Tibial nerve (tissue), 4 donors: ENCODE measurements around the gene CNOT6. TPM values are rescaled to one million over a fixed set of nuclear protein-coding genes. Genes with fewer than 3 reads are reported as not detected.

Experiments used
- DNase-seq, 2 donors: peaks; one replicate each; pipeline ENCODE4 v3.0.0-alpha.2; 2019; ENCODE audit warnings: low spot score in 2 of 2
- H3K27ac ChIP-seq, 4 donors: fragments of 200-600 bp; sonication (generic) in 3 of 4; one replicate each; pipeline ENCODE4 v1.5.1; 2017 to 2019; ENCODE audit warnings: mild to moderate bottlenecking in 1 of 4
- H3K27me3 ChIP-seq, 2 donors: fragments of 200-600 bp; sonication (generic) in 1 of 2; one replicate each; pipeline versions ENCODE4 v1.5.1 to v1.6.0; 2017 to 2019
- H3K36me3 ChIP-seq, 3 donors: fragments of 200-600 bp; sonication (generic); one replicate each; pipeline ENCODE4 v1.5.1; 2018 to 2019
- H3K4me1 ChIP-seq, 4 donors: fragments of 200-600 bp; sonication (generic) in 3 of 4; one replicate each; pipeline ENCODE4 v1.5.1; 2017 to 2019
- H3K4me3 ChIP-seq, 4 donors: fragments of 200-600 bp; sonication (generic) in 3 of 4; one replicate each; pipeline ENCODE4 v1.5.1; 2017 to 2019; ENCODE audit warnings: mild to moderate bottlenecking in 1 of 4, moderate library complexity in 1 of 4
- H3K9me3 ChIP-seq, 4 donors: fragments of 200-600 bp; sonication (generic) in 3 of 4; one replicate each; pipeline ENCODE4 v1.5.1; 2017 to 2019
- EP300 ChIP-seq, 2 donors: sonication (generic); formaldehyde crosslinking; IDR thresholded peaks; one replicate each; pipeline ENCODE4 v1.6.1; 2017; ENCODE audit warnings: antibody characterized with exemption in 2 of 2, mild to moderate bottlenecking in 1 of 2
- POLR2A ChIP-seq, 2 donors: fragments of 450-650 bp; IDR thresholded peaks; one replicate each; pipeline ENCODE4 v1.6.1; 2017; ENCODE audit warnings: antibody characterized with exemption in 2 of 2, mild to moderate bottlenecking in 2 of 2, moderate library complexity in 2 of 2
- WGBS, 2 donors: methylation state at CpG; one replicate each; pipeline ENCODE4 v1.1.5; 2018; 5-methylcytosine and 5-hydroxymethylcytosine counted together
- total RNA-seq, 4 donors: library from RNA; depleted of rRNA; stranded (reverse); fragments of >200 nt; gene quantifications; one replicate each; pipeline ENCODE4 v1.1.0, GENCODE V29; 2016
- TF ChIP-seq, protein P1 (sequence below), 5 experiments: fragments of 200-600 bp in 3 of 5; fragments of 450-650 bp in 2 of 5; sonication (generic) in 3 of 5; IDR thresholded peaks; one replicate each; pipeline ENCODE4 v1.5.1; 2016 to 2019; ENCODE audit warnings: antibody characterized with exemption in 5 of 5, mild to moderate bottlenecking in 3 of 5, moderate library complexity in 2 of 5

CNOT6 gene
- total RNA-seq, 4 donors from 2014 or later, result 14.0 to 18.0 (median 15.5) TPM

DNA sequence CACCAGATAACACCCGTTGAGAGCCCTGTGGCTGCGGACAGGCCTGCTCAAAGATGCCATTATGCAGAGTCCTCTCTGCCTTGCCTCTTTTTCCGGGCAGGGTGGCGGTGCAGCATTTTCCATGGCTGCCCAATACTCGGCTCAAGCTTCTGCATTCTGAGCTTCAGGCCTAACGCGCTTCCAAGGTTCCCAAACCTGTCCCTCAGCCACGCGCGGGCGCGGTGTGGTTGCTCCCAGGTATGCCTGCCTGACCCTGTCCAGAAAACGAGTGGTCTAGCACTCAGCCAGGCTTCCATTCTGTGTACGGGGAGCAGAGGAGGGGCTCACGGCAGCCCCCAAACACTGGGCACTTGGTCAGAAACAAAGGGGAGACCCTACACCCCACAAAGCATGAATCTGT, 27.9 kb upstream of the CNOT6 start:
- H3K27ac ChIP-seq, result no peak overlapping the region
- H3K36me3 ChIP-seq, result no peaks in the 10 kb centered on the region
- no peak overlapping the region for H3K4me3 ChIP-seq
- H3K4me1 ChIP-seq, result peaks cover 0 to 13% (median 0%) of the 10 kb centered on the region in 4 donors
- no peaks in the 10 kb centered on the region for H3K27me3 ChIP-seq
- no peak for DNase-seq
- WGBS, 2 donors, result 93 to 98% methylated on average over 6 to 14 of the region's 15 CpGs
- H3K9me3 ChIP-seq, result no peaks in the 10 kb centered on the region
- TF ChIP-seq, protein P1, sequence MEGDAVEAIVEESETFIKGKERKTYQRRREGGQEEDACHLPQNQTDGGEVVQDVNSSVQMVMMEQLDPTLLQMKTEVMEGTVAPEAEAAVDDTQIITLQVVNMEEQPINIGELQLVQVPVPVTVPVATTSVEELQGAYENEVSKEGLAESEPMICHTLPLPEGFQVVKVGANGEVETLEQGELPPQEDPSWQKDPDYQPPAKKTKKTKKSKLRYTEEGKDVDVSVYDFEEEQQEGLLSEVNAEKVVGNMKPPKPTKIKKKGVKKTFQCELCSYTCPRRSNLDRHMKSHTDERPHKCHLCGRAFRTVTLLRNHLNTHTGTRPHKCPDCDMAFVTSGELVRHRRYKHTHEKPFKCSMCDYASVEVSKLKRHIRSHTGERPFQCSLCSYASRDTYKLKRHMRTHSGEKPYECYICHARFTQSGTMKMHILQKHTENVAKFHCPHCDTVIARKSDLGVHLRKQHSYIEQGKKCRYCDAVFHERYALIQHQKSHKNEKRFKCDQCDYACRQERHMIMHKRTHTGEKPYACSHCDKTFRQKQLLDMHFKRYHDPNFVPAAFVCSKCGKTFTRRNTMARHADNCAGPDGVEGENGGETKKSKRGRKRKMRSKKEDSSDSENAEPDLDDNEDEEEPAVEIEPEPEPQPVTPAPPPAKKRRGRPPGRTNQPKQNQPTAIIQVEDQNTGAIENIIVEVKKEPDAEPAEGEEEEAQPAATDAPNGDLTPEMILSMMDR (IDR thresholded peaks at IDR 0.05), result no peak
- TF ChIP-seq EP300 (IDR thresholded peaks at IDR 0.05) (no peak), POLR2A (IDR thresholded peaks at IDR 0.05) (no peak)

GRCh38 chr5:180467028-180467975, 26.9 kb upstream of the CNOT6 start:
- DNase-seq, result no peak
- TF ChIP-seq EP300 (IDR thresholded peaks at IDR 0.05), result no peak
- Histone ChIP-seq H3K4me3 (no peak overlapping the region), H3K27ac (no peak overlapping the region), H3K4me1 (peaks cover 0 to 13% (median 0%) of the 10 kb centered on the region in 4 donors), H3K27me3 (no peaks in the 10 kb centered on the region), H3K36me3 (no peaks in the 10 kb centered on the region), H3K9me3 (no peaks in the 10 kb centered on the region)
- WGBS, 2 donors, result 52 to 62% methylated on average over 22 of the region's 22 CpGs

DNA sequence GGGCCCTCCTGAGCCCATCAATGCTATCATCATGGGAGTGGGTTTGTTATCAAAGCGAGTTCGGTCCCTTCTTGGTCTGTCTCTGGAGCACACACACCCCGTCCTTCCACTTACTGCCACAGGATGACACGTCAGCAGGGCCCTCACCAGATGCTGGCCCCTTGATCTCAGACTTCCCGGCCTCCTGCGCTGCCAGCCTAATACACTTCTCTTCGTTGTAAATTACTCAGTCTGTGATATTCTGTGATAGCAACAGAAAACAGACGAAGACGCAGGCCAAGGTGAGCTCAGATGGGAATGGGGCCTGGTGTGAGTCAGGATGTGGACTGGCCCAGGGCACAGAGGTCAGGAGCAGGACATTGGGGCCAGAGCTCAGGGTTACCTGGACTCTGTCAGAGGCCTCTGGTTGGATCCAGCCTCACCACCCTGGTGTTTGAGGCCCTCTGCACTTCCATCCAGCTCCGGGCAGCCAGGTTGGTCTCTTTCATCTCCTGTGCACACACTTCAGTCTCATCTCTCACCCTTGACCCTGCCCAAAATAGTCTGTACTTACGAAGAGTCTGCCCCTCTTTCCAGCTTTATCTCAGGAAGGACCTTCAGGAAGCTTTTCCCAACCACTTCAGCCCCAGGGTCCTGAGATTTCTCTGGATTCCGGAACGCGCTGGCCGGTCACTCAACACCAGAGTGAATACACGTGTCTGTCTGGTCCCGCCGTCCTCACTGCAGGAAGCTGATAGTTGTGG, 26.0 kb upstream of the CNOT6 start:
- no peak for DNase-seq
- H3K9me3 ChIP-seq, result no peaks in the 10 kb centered on the region
- 80 to 91% methylated on average over 18 of the region's 18 CpGs for WGBS, 2 donors
- no peaks in the 10 kb centered on the region for H3K27me3 ChIP-seq
- H3K27ac ChIP-seq, result no peak overlapping the region
- TF ChIP-seq EP300 (IDR thresholded peaks at IDR 0.05) (no peak), POLR2A (IDR thresholded peaks at IDR 0.05) (no peak)
- TF ChIP-seq, protein P1 (IDR thresholded peaks at IDR 0.05), result no peak
- H3K36me3 ChIP-seq, result no peaks in the 10 kb centered on the region
- H3K4me3 ChIP-seq, result no peak overlapping the region
- peaks cover 0 to 13% (median 0%) of the 10 kb centered on the region in 4 donors for H3K4me1 ChIP-seq

GRCh38 chr5:180468732-180469585, 25.2 kb upstream of the CNOT6 start:
- Histone ChIP-seq H3K4me3 (no peak overlapping the region), H3K36me3 (no peaks in the 10 kb centered on the region), H3K27me3 (no peaks in the 10 kb centered on the region), H3K9me3 (no peaks in the 10 kb centered on the region), H3K4me1 (peaks cover 0 to 13% (median 0%) of the 10 kb centered on the region in 4 donors), H3K27ac (no peak overlapping the region)
- WGBS, 2 donors, result 77 to 81% methylated on average over 22 of the region's 22 CpGs
- TF ChIP-seq POLR2A (IDR thresholded peaks at IDR 0.05) (no peak), EP300 (IDR thresholded peaks at IDR 0.05) (no peak)
- TF ChIP-seq, protein P1 (IDR thresholded peaks at IDR 0.05), result no peak
- DNase-seq, result no peak

DNA sequence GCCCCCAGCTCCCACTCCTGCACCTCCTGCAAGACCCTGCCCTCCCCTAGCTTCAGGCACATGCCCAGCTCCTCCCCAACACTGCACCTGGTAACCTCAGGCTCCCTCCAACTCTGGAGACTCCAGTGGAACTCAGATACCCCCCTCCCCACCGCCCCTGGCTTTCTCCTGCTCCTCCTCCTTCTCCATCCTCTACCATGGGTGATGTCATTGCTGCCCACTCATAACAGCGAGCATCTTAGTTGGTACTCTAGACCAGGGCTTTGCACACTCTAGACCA, 24.7 kb upstream of the CNOT6 start:
- WGBS, 2 donors, result 53 to 71% methylated on average over 2 of the region's 2 CpGs
- no peak for DNase-seq
- Histone ChIP-seq H3K4me1 (peaks cover 0 to 13% (median 0%) of the 10 kb centered on the region in 4 donors), H3K4me3 (no peak overlapping the region), H3K27me3 (no peaks in the 10 kb centered on the region), H3K27ac (no peak overlapping the region), H3K36me3 (no peaks in the 10 kb centered on the region), H3K9me3 (no peaks in the 10 kb centered on the region)
- TF ChIP-seq POLR2A (IDR thresholded peaks at IDR 0.05) (no peak), EP300 (IDR thresholded peaks at IDR 0.05) (no peak)
